Thoracic aorta (tissue), 2 donors: ENCODE data around the gene ATP2A2. TPM values are rescaled to one million over a fixed set of nuclear protein-coding genes. Genes with fewer than 3 reads are reported as not detected.
A peak's percentile ranks its signal among the peaks of the same experiment; 100 is the strongest.

ENCODE experiments used
- ATAC-seq: fragments of 150-250 bp; one replicate; pipeline ENCODE4 v1.8.0; 2017; ENCODE audit warnings: low read depth; ENCODE audit not compliant: insufficient number of reproducible peaks, low FRiP score
- DNase-seq: peaks from one replicate; pipeline ENCODE4 v3.0.0-alpha.2; 2020; ENCODE audit warnings: low spot score
- H3K27ac ChIP-seq, 2 donors: fragments of 200-600 bp; sonication (generic); 1 replicate in 1 of 2; 2 replicates in 1 of 2; pipeline ENCODE4 v1.5.1; 2016; ENCODE audit warnings: mild to moderate bottlenecking in 2 of 2, moderate library complexity in 2 of 2
- H3K27me3 ChIP-seq: fragments of 200-600 bp; sonication (generic); replicated peaks from 2 replicates; pipeline ENCODE4 v1.6.0; 2016; ENCODE audit warnings: mild to moderate bottlenecking; ENCODE audit not compliant: insufficient read depth
- H3K36me3 ChIP-seq: fragments of 200-600 bp; sonication (generic); one replicate; pipeline ENCODE4 v1.5.1; 2016
- H3K4me1 ChIP-seq, 2 donors: fragments of 200-600 bp; sonication (generic); 1 replicate in 1 of 2; 2 replicates in 1 of 2; pipeline versions ENCODE4 v1.5.1 to v1.6.0; 2016; ENCODE audit warnings: low read depth in 2 of 2, mild to moderate bottlenecking in 1 of 2; ENCODE audit not compliant: control insufficient read depth in 1 of 2
- H3K4me3 ChIP-seq: fragments of 200-600 bp; sonication (generic); 2 replicates; pipeline ENCODE4 v1.5.1; 2016; ENCODE audit warnings: mild to moderate bottlenecking
- H3K9me3 ChIP-seq: fragments of 200-600 bp; sonication (generic); 2 replicates; pipeline ENCODE4 v1.5.1; 2016
- CTCF ChIP-seq: fragments of 200-600 bp; sonication (generic); IDR thresholded peaks from one replicate; pipeline ENCODE4 v1.5.1; 2019; ENCODE audit warnings: antibody characterized with exemption
- total RNA-seq, 2 donors: library from RNA; depleted of rRNA; stranded (reverse); fragments of >200 nt; gene quantifications; one replicate each; pipeline versions ENCODE4 v1.1.0 to v1.2.3, GENCODE V29; 2016

Gene ATP2A2
- total RNA-seq, 2 donors from 2014 or later = 226 to 290 TPM

- TF ChIP-seq CTCF = no peak
- peaks cover 19 to 31% of the 10 kb centered on the region in 2 donors for H3K4me1 ChIP-seq
- no peak for ATAC-seq
- H3K27ac ChIP-seq = peak overlapping the region; percentile 86 to 87
- H3K27me3 ChIP-seq = no peaks in the 10 kb centered on the region
- no peaks in the 10 kb centered on the region for H3K9me3 ChIP-seq
- H3K4me3 ChIP-seq = peak overlapping the region; percentile 12
- no peak for DNase-seq
- H3K36me3 ChIP-seq = peaks cover 22% of the 10 kb centered on the region
Measured at GRCh38 chr12:110379197-110379596, 98.2 kb downstream of the ATP2A2 start.

- no peak for DNase-seq
- peak; percentile 41 for ATAC-seq
- Histone ChIP-seq H3K36me3 (peaks cover 22% of the 10 kb centered on the region), H3K4me3 (peak overlapping the region; percentile 12), H3K9me3 (no peaks in the 10 kb centered on the region), H3K4me1 (peaks cover 15 to 30% of the 10 kb centered on the region in 2 donors), H3K27ac (peak overlapping the region; percentile 86 to 87), H3K27me3 (no peaks in the 10 kb centered on the region)
- TF ChIP-seq CTCF = no peak
Measured at GRCh38 chr12:110379631-110380030, 98.6 kb downstream of the ATP2A2 start.

- H3K9me3 ChIP-seq = no peaks in the 10 kb centered on the region
- H3K27me3 ChIP-seq = no peaks in the 10 kb centered on the region
- H3K4me1 ChIP-seq = peaks cover 13 to 32% of the 10 kb centered on the region in 2 donors
- H3K36me3 ChIP-seq = peaks cover 23% of the 10 kb centered on the region
- DNase-seq (no peak), ATAC-seq (no peak)
- H3K4me3 ChIP-seq = no peak overlapping the region
- no peak overlapping the region for H3K27ac ChIP-seq
- no peak for TF ChIP-seq CTCF
Measured at GRCh38 chr12:110382683-110383082, 101.6 kb downstream of the ATP2A2 start.

Other genes starting within 250 kb of the ATP2A2 start
- 10 to 100 TPM in 1 of 2 donors, 1 to 10 TPM in 1; 6.4 to 18.1 TPM for gene C12orf76, start 232.7 kb upstream of the ATP2A2 start, total RNA-seq
- gene IFT81, start 156.9 kb upstream of the ATP2A2 start, total RNA-seq = 10 to 100 TPM in 1 of 2 donors, 1 to 10 TPM in 1; 9.3 to 17.4 TPM
- 10 to 100 TPM; 41.0 to 66.9 TPM for gene ANAPC7, start 122.5 kb downstream of the ATP2A2 start, total RNA-seq
- gene ARPC3, start 169.1 kb downstream of the ATP2A2 start, total RNA-seq = 100 to 1,000 TPM; 152 to 247 TPM
- gene GPN3, start 187.0 kb downstream of the ATP2A2 start, total RNA-seq = 10 to 100 TPM; 12.5 to 12.9 TPM
- 10 to 100 TPM in 1 of 2 donors, 1 to 10 TPM in 1; 3.7 to 12.6 TPM for gene FAM216A, start 187.6 kb downstream of the ATP2A2 start, total RNA-seq
- 10 to 100 TPM; 77.7 to 82.6 TPM for gene VPS29, start 220.9 kb downstream of the ATP2A2 start, total RNA-seq
- under 1 TPM in 1 of 2 donors, not detected in 1; 0.21 TPM for gene RAD9B, start 221.1 kb downstream of the ATP2A2 start, total RNA-seq